ENCODE measurements around the gene BICRA.

Gene BICRA

DNA sequence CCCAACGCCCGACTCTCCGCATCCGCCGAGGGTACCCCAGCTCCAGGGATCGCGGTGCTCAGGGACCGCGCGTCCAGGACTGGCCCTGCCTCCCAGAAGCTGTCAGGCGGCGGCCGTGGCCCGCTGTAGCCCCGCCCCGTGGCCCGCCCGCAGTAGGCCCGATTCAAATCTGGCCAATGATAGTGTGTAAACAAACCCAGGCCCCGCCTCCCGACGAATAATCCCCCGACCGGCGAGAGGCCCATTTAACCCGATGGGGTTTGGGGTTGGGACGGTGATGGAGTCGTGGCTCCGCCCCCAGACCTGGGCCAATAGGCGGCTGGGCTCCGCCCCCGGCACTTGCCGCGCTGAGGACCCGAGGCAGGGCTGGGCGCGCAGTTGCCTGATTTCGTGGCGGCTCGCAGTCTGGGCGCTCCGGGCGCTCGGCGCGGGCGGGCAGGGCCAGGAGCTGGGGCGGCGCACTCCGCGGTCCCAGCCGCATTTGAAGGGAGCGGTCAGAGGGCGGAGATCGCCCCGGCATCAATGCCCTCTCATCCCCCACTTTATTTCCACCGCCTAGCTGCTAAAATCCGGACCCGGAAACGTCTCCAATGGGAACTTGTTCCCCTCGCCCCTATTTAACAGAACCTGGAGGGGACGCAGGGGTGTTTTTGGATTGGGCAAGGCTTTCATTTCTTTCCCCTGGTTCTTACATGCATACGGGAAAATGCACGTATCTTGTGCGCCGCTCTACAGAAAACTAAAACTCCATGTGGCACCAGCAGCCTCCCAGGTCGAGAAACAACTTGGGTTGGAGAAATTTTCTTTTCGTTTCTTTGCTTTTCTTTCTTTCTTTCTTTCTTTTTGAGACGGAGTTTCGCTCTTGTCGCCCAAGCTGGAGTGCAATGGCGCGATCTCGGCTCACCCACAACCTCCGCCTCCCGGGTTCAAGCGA is 8.4 kb upstream of the BICRA start:
- H3K27me3 Mint-ChIP-seq (ENCODE audit: low read depth, poor library complexity) = peaks cover 52% of the 10 kb centered on the region
- DNase-seq = peak; percentile 99
- H3K4me1 Mint-ChIP-seq = peaks cover 17% of the 10 kb centered on the region
- TF ChIP-seq, protein P1, sequence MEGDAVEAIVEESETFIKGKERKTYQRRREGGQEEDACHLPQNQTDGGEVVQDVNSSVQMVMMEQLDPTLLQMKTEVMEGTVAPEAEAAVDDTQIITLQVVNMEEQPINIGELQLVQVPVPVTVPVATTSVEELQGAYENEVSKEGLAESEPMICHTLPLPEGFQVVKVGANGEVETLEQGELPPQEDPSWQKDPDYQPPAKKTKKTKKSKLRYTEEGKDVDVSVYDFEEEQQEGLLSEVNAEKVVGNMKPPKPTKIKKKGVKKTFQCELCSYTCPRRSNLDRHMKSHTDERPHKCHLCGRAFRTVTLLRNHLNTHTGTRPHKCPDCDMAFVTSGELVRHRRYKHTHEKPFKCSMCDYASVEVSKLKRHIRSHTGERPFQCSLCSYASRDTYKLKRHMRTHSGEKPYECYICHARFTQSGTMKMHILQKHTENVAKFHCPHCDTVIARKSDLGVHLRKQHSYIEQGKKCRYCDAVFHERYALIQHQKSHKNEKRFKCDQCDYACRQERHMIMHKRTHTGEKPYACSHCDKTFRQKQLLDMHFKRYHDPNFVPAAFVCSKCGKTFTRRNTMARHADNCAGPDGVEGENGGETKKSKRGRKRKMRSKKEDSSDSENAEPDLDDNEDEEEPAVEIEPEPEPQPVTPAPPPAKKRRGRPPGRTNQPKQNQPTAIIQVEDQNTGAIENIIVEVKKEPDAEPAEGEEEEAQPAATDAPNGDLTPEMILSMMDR (IDR thresholded peaks at IDR 0.05) = no peak
- H3K27ac Mint-ChIP-seq = peak overlapping the region; percentile 87
- H3K36me3 Mint-ChIP-seq (ENCODE audit: low read depth) = no peaks in the 10 kb centered on the region
- H3K4me3 Mint-ChIP-seq = peak overlapping the region; percentile 88
- H3K9me3 Mint-ChIP-seq = no peaks in the 10 kb centered on the region

DNA sequence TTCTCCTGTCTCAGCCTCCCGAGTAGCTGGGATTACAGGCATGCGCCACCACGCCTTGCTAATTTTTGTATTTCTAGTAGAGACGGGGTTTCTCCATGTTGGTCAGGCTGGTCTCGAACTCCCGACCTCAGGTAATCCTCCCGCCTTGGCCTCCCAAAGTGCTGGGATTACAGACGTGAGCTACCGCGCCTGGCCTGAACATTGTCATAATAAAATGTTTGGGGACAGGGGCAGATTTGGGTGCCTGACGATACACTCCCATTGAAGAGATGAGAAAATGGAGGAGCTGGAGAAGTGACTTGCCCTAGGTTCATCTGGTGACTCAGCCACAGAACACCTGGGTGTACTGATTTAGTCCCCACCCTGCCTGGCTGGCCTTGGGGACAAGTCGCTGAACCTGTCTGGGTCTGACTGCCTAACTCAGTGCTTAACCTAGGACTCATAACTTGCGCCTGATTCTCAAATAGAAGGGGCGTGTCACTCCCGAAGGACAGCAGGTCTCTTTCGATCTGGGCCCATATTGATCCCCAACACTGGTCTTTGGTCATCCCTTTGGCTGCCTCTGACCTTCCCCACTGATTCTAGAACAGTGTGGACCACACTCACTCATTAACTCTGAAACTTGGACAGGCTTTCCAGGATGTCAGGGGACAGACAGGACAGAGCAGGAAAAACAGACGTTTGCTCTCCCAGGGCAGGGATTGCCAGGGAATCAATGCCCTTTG is 7.6 kb upstream of the BICRA start:
- TF ChIP-seq, protein P1 (IDR thresholded peaks at IDR 0.05) = no peak
- DNase-seq = no peak
- Mint-ChIP-seq H3K36me3 (ENCODE audit: low read depth) (no peaks in the 10 kb centered on the region), H3K27me3 (ENCODE audit: low read depth, poor library complexity) (peaks cover 47% of the 10 kb centered on the region), H3K27ac (peak overlapping the region; percentile 87), H3K4me1 (peaks cover 17% of the 10 kb centered on the region), H3K9me3 (no peaks in the 10 kb centered on the region), H3K4me3 (peak overlapping the region; percentile 88)

DNA sequence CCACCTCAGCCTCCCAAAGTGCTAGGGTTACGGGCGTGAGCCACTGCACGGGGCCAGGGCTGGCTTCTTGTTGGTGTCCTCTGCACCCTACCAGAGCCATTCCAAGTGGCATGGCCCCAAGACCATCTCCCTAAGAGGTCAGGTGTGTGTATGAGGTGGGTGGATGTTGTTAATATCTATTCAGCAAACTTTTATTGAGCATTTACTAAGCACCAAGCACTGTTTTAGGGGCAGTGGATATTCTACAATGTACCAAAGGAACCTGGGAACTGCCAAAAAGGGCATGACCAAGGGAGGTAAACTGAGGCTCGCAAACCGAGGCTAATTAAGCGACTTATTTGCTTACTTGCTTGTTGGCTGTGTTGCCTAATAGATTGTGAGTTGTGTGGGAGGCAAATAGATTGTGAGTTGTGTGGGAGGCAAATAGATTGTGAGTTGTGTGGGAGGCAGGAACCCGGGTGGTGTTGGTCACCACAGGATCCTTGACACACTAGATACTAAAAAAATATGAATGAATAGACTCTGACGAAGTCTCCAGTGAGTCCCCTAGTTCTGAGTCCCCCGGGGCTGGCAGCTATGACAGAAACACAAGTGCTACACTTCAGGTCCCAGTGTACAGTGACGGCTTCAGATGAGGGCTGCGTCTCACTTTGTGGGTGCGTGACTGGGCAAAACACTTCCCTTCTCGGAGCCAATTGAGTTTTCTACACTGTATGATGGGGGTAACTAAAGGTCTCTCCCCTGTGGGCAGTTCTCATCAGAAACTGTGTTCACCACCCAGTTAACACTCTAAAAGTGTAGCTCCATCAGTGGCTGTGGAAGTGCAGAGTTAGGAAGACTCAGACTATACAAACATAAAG is 5.0 kb upstream of the BICRA start:
- no peaks in the 10 kb centered on the region for H3K9me3 Mint-ChIP-seq
- DNase-seq = no peak
- peaks cover 39% of the 10 kb centered on the region for H3K27me3 Mint-ChIP-seq (ENCODE audit: low read depth, poor library complexity)
- H3K36me3 Mint-ChIP-seq (ENCODE audit: low read depth) = peaks cover 6% of the 10 kb centered on the region
- TF ChIP-seq, protein P1 (IDR thresholded peaks at IDR 0.05) = no peak
- H3K27ac Mint-ChIP-seq = no peak overlapping the region
- no peak overlapping the region for H3K4me3 Mint-ChIP-seq
- H3K4me1 Mint-ChIP-seq = peaks cover 15% of the 10 kb centered on the region

DNA sequence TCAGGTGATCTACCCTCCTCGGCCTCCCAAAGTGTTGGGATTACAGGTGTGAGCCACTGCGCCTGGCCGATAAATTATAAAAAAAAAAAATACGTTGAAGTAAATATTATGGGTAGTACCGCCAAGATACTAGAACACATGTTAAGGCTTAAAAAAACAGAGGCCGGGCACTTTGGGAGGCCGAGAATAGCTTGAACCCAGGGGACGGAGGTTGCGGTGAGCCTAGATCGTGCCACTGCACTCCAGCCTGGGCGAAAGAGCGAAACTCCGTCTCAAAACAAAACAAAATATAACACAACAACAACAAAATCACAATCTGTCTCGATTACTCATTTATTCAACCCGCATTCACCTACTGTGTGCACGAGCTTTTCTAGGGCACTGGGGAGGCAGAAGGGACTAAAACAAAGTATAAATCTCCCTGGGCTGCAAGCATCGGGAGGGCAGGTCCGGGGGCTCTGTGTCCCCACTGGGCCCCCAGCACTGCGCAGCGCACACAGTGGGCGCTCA is 1.3 kb upstream of the BICRA start:
- Mint-ChIP-seq H3K4me3 (peak overlapping the region; percentile 90), H3K27me3 (ENCODE audit: low read depth, poor library complexity) (peaks cover 19% of the 10 kb centered on the region), H3K36me3 (ENCODE audit: low read depth) (peaks cover 6% of the 10 kb centered on the region), H3K9me3 (no peaks in the 10 kb centered on the region), H3K4me1 (peaks cover 23% of the 10 kb centered on the region), H3K27ac (peak overlapping the region; percentile 83)
- no peak for DNase-seq
- TF ChIP-seq, protein P1 (IDR thresholded peaks at IDR 0.05) = no peak

DNA sequence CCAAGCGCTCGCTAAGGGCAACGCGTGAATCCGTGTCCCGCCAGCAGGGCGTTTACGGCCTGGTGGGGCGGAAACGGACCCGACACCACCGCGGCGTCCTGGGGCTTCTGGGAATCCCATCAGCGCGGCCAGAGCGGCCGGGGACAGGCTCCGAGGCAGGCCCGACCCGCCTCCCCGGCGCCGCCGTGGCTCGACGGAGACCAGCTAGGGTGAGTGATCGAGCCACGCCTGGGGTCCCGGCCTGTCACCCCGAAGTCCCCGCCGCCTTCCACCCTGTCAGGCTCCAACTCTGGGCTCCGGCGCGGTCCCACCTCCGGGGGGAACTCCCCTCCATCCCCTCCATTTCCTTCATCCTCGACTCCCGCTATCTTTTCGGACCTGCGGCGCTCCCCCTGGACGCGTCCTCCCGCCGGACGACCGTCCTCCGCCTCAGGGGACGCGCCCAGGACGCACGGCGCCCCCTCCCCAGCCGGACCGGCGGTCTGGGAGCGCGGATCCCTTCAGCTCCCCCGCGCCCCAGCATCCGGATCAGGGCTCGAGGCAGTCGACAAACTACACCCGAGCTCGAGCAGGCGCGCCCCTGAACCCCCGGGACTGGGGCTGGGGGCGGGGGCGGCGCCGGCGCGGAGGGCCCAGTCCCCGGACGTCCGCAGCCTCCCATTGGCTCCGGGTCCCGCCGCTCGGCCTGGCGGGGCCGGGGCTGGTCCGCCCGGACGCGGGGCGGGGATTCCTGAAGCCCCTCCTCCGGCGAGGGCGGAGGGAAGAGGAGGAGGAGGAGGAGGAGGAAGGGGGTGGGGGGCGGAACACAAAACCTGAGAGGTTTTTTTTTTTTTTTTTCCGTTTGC is 638 bp upstream of the BICRA start:
- TF ChIP-seq, protein P1 (IDR thresholded peaks at IDR 0.05) = no peak
- peak; percentile 97 for DNase-seq
- peaks cover 30% of the 10 kb centered on the region for H3K4me1 Mint-ChIP-seq
- H3K27ac Mint-ChIP-seq = peak overlapping the region; percentile 22
- peak overlapping the region; percentile 90 for H3K4me3 Mint-ChIP-seq
- H3K36me3 Mint-ChIP-seq (ENCODE audit: low read depth) = peaks cover 6% of the 10 kb centered on the region
- H3K9me3 Mint-ChIP-seq = no peaks in the 10 kb centered on the region
- H3K27me3 Mint-ChIP-seq (ENCODE audit: low read depth, poor library complexity) = peaks cover 15% of the 10 kb centered on the region
